Sigmoid colon (tissue), 7 donors: ENCODE measurements around the gene ORC4. TPM values are rescaled to one million over a fixed set of nuclear protein-coding genes. Genes with fewer than 3 reads are reported as not detected.

ENCODE experiments used
- DNase-seq: peaks from one replicate; pipeline ENCODE4 v3.0.0-alpha.2; 2019
- H3K27ac ChIP-seq, 4 donors: fragments of 200-600 bp; sonication (generic); one replicate each; pipeline ENCODE4 v1.5.1; 2016 to 2019; ENCODE audit warnings: mild to moderate bottlenecking in 1 of 4
- H3K27me3 ChIP-seq, 3 donors: fragments of 200-600 bp; sonication (generic); one replicate each; pipeline ENCODE4 v1.5.1; 2019; ENCODE audit warnings: mild to moderate bottlenecking in 1 of 3
- H3K36me3 ChIP-seq, 4 donors: fragments of 200-600 bp; sonication (generic); one replicate each; pipeline ENCODE4 v1.5.1; 2016 to 2019
- H3K4me1 ChIP-seq, 4 donors: fragments of 200-600 bp; sonication (generic); one replicate each; pipeline ENCODE4 v1.5.1; 2017 to 2019
- H3K4me3 ChIP-seq, 4 donors: fragments of 200-600 bp; sonication (generic); one replicate each; pipeline ENCODE4 v1.5.1; 2017 to 2019; ENCODE audit warnings: mild to moderate bottlenecking in 2 of 4, moderate library complexity in 1 of 4
- H3K9me3 ChIP-seq, 4 donors: fragments of 200-600 bp in 3 of 4; sonication (generic) in 3 of 4; one replicate each; pipeline versions ENCODE4 v1.5.1 to v1.6.1; 2013 to 2019
- CTCF ChIP-seq, 4 experiments: fragments of 450-650 bp in 3 of 4; fragments of 200-600 bp in 1 of 4; IDR thresholded peaks; one replicate each; pipeline ENCODE4 v1.5.1; 2016 to 2019; ENCODE audit warnings: antibody characterized with exemption in 4 of 4, mild to moderate bottlenecking in 3 of 4, moderate library complexity in 2 of 4
- EP300 ChIP-seq, 4 donors: sonication (generic); formaldehyde crosslinking; IDR thresholded peaks; one replicate each; pipeline ENCODE4 v1.6.1; 2017; ENCODE audit warnings: antibody characterized with exemption in 4 of 4
- POLR2A ChIP-seq, 2 donors: fragments of 450-650 bp; IDR thresholded peaks; one replicate each; pipeline ENCODE4 v1.6.1; 2016; ENCODE audit warnings: antibody characterized with exemption in 2 of 2, mild to moderate bottlenecking in 2 of 2, moderate library complexity in 2 of 2
- POLR2AphosphoS5 ChIP-seq, 4 donors: sonication (generic); formaldehyde crosslinking; IDR thresholded peaks; one replicate each; pipeline ENCODE4 v1.6.1; 2017; ENCODE audit warnings: antibody characterized with exemption in 4 of 4
- intact Hi-C: fragments of 100-400 bp; cut with DNase I; formaldehyde crosslinking; loops from one replicate; pipeline ENCODE4 v1.15.1; 2023
- polyA plus RNA-seq, 3 donors: library from polyadenylated mRNA; stranded (reverse); fragments of 200-250 nt; gene quantifications; one replicate each; pipeline ENCODE4 v1.2.3, GENCODE V29; 2013
- total RNA-seq, 4 donors: library from RNA; depleted of rRNA; stranded (reverse); fragments of >200 nt; gene quantifications; one replicate each; pipeline ENCODE4 v1.1.0, GENCODE V29; 2016
- donor health status: healthy with polysubstance abuse.
- donor health status: Bipolar disorder and iron deficiency.
- donor health status: healthy.

The ORC4 gene
- total and polyA plus RNA-seq, 7 donors: 14.4 to 89.5 (median 61.8) TPM

- Histone ChIP-seq H3K4me1 (peaks cover 0 to 66% (median 32%) of the 10 kb centered on the region in 4 donors), H3K4me3 (no peak overlapping the region), H3K27me3 (no peaks in the 10 kb centered on the region), H3K36me3 (no peaks in the 10 kb centered on the region), H3K9me3 (no peaks in the 10 kb centered on the region), H3K27ac (no peak overlapping the region)
- intact Hi-C loops: no loop called here
- TF ChIP-seq EP300 (IDR thresholded peaks at IDR 0.05) (no peak), CTCF (IDR thresholded peaks at IDR 0.05) (no peak), POLR2A (IDR thresholded peaks at IDR 0.05) (no peak), POLR2AphosphoS5 (IDR thresholded peaks at IDR 0.05) (no peak)
- DNase-seq: no peak
These were observed 137.9 kb downstream of the ORC4 start for GRCh38 chr2:147882631-147883030.

Other genes with a start within 250 kb of the ORC4 start
- gene ACVR2A, start 175.7 kb downstream of the ORC4 start, total RNA-seq: 10 to 100 TPM; 28.2 to 54.4 (median 45.2) TPM
- gene ACVR2A, start 175.7 kb downstream of the ORC4 start, polyA plus RNA-seq: 1 to 10 TPM; 2.1 to 5.9 (median 2.4) TPM
- 10 to 100 TPM; 67.0 to 81.1 (median 74.5) TPM for gene MBD5, start 354 bp upstream of the ORC4 start, total RNA-seq
- 1 to 10 TPM; 2.3 to 8.4 (median 3.6) TPM for gene MBD5, start 354 bp upstream of the ORC4 start, polyA plus RNA-seq